ENCODE data around the gene LIMA1. TPM values are rescaled to one million over a fixed set of nuclear protein-coding genes. Genes with fewer than 3 reads are reported as not detected.

Gene LIMA1
- total and polyA plus RNA-seq, 2 donors (not counting 1 experiment from before 2014, with no cell fraction given): 1.3 to 2.1 TPM

DNA sequence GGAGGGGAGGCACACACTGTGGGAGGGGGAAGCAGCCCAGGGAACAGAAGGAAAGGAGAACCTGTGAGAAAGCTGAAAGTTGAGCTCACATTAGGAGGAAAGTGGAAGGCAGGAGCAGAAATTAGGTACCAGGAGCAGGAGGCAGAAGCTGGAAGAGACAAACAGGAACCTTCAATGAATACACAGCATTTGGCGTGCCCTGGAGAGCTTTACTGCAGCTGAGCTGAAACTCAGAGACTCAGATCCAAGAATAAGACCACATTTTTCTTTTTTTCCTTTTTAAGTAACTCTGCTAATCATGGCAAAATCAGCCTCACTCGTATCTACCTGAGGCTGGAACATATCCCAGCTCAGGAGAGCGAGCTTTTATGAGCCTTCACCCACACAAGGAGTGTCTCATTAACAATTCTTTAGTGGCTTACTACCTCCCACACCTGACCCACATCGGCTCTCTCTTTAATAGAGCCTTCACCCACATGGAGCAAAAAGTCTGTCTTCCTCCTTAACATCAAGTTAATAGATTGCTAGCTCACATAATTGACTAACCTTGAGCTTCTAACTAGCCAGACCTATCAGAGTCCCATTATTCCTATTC lies 97.9 kb downstream of the LIMA1 start:
- ATAC-seq (ENCODE audit: low read depth) (no peak), DNase-seq (no peak)
- ChIA-PET CTCF (interaction anchor here (1.0 to 2.6 kb wide), 4 partner anchors 10 to 217 kb away, joined by 3 to 7 read pairs (median 4); no protein-coding TSS in a partner anchor), POLR2A (no interaction called here)
- Histone ChIP-seq H3K36me3 (replicated peaks in 1 of 2; ENCODE audit: control extremely low read depth in 1 of 2, control insufficient read depth in 1 of 2, extremely low read depth in 1 of 2, insufficient read depth in 2 of 2, low read length in 1 of 2) (no peaks in the 10 kb centered on the region), H3K4me3 (ENCODE audit: control extremely low read depth in 1 of 5, extremely low read depth in 1 of 5, insufficient read depth in 1 of 5, low read depth in 2 of 5, low read length in 4 of 5) (no peak overlapping the region), H3K9ac (ENCODE audit: low read length) (no peak overlapping the region), H4K20me1 (ENCODE audit: control insufficient read depth, insufficient read depth, low read length, poor library complexity, severe bottlenecking) (no peaks in the 10 kb centered on the region), H2AFZ (ENCODE audit: insufficient read depth, low read depth, low read length, poor library complexity, severe bottlenecking) (no peak overlapping the region), H3K27ac (ENCODE audit: low read length in 2 of 2) (no peak overlapping the region), H3K4me2 (replicated peaks; ENCODE audit: low read depth, low read length, poor library complexity, severe bottlenecking) (no peak overlapping the region), H3K27me3 (replicated peaks in 1 of 4; ENCODE audit: control extremely low read depth in 1 of 4, control insufficient read depth in 3 of 4, insufficient read depth in 4 of 4, low read length in 3 of 4) (no peaks in the 10 kb centered on the region), H3K9me3 (ENCODE audit: control extremely low read depth in 1 of 3, control insufficient read depth in 2 of 3, insufficient read depth in 1 of 3, low read length in 2 of 3) (no peaks in the 10 kb centered on the region), H3K4me1 (ENCODE audit: control insufficient read depth in 2 of 2, insufficient read depth in 2 of 2, low read length in 2 of 2) (peaks cover 10 to 14% of the 10 kb centered on the region in 2 donors), H3K79me2 (ENCODE audit: control insufficient read depth, insufficient read depth, low read length) (no peaks in the 10 kb centered on the region)
- no peak overlapping the region for H3K4me3 Mint-ChIP-seq
- intact Hi-C loops (cut with micrococcal nuclease): no loop called here
- H3K9me3 Mint-ChIP-seq (ENCODE audit: insufficient read depth): no peaks in the 10 kb centered on the region
- TF ChIP-seq, protein P1, sequence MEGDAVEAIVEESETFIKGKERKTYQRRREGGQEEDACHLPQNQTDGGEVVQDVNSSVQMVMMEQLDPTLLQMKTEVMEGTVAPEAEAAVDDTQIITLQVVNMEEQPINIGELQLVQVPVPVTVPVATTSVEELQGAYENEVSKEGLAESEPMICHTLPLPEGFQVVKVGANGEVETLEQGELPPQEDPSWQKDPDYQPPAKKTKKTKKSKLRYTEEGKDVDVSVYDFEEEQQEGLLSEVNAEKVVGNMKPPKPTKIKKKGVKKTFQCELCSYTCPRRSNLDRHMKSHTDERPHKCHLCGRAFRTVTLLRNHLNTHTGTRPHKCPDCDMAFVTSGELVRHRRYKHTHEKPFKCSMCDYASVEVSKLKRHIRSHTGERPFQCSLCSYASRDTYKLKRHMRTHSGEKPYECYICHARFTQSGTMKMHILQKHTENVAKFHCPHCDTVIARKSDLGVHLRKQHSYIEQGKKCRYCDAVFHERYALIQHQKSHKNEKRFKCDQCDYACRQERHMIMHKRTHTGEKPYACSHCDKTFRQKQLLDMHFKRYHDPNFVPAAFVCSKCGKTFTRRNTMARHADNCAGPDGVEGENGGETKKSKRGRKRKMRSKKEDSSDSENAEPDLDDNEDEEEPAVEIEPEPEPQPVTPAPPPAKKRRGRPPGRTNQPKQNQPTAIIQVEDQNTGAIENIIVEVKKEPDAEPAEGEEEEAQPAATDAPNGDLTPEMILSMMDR (IDR thresholded peaks at IDR 0.05): no peak
- no peak for TF ChIP-seq EZH2 (IDR thresholded peaks at IDR 0.05; ENCODE audit: borderline replicate concordance, insufficient read depth, low read depth, low read length, poor library complexity, severe bottlenecking)
- no peak overlapping the region for H3K27ac Mint-ChIP-seq
- peaks cover 10% of the 10 kb centered on the region for H3K4me1 Mint-ChIP-seq
- no peaks in the 10 kb centered on the region for H3K27me3 Mint-ChIP-seq
- 89% methylated on average over 3 of the region's 4 CpGs for WGBS (ENCODE audit: insufficient coverage)

DNA sequence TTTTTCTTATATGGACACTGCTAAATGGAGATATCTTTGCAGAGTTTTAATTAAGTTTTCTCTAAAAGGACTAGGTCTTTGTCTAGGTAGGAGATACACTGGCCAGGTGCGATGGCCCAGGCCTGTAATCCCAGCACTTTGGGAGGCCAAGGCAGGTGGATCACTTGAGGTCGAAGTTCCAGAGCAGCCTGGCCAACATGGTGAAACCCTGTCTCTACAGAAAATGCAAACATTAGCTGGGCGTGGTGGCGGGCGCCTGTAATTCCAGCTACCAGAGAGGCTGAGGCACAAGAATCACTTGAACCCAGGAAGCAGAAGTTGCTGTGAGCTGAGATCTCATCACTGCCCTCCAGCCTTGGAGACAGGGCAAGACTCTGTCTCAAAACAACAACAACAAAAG lies 99.1 kb downstream of the LIMA1 start:
- 97% methylated on average over 5 of the region's 5 CpGs for WGBS (ENCODE audit: insufficient coverage)
- Histone ChIP-seq H3K79me2 (ENCODE audit: control insufficient read depth, insufficient read depth, low read length) (no peaks in the 10 kb centered on the region), H3K4me1 (ENCODE audit: control insufficient read depth in 2 of 2, insufficient read depth in 2 of 2, low read length in 2 of 2) (peaks cover 10 to 12% of the 10 kb centered on the region in 2 donors), H3K36me3 (replicated peaks in 1 of 2; ENCODE audit: control extremely low read depth in 1 of 2, control insufficient read depth in 1 of 2, extremely low read depth in 1 of 2, insufficient read depth in 2 of 2, low read length in 1 of 2) (no peaks in the 10 kb centered on the region), H3K9me3 (ENCODE audit: control extremely low read depth in 1 of 3, control insufficient read depth in 2 of 3, insufficient read depth in 1 of 3, low read length in 2 of 3) (no peaks in the 10 kb centered on the region), H4K20me1 (ENCODE audit: control insufficient read depth, insufficient read depth, low read length, poor library complexity, severe bottlenecking) (no peaks in the 10 kb centered on the region), H3K4me3 (ENCODE audit: control extremely low read depth in 1 of 5, extremely low read depth in 1 of 5, insufficient read depth in 1 of 5, low read depth in 2 of 5, low read length in 4 of 5) (no peak overlapping the region), H3K27ac (ENCODE audit: low read length in 2 of 2) (no peak overlapping the region), H3K9ac (ENCODE audit: low read length) (no peak overlapping the region), H3K4me2 (replicated peaks; ENCODE audit: low read depth, low read length, poor library complexity, severe bottlenecking) (no peak overlapping the region), H2AFZ (ENCODE audit: insufficient read depth, low read depth, low read length, poor library complexity, severe bottlenecking) (no peak overlapping the region), H3K27me3 (replicated peaks in 1 of 4; ENCODE audit: control extremely low read depth in 1 of 4, control insufficient read depth in 3 of 4, insufficient read depth in 4 of 4, low read length in 3 of 4) (no peaks in the 10 kb centered on the region)
- Mint-ChIP-seq H3K27ac (no peak overlapping the region), H3K27me3 (no peaks in the 10 kb centered on the region), H3K9me3 (ENCODE audit: insufficient read depth) (no peaks in the 10 kb centered on the region), H3K4me3 (no peak overlapping the region), H3K4me1 (peaks cover 9% of the 10 kb centered on the region)
- ChIA-PET POLR2A (no interaction called here), CTCF (interaction anchor here (0.5 to 2.6 kb wide), 4 partner anchors 10 to 113 kb away, joined by 3 to 7 read pairs (median 3); no protein-coding TSS in a partner anchor)
- no peak for ATAC-seq (ENCODE audit: low read depth)
- TF ChIP-seq EZH2 (IDR thresholded peaks at IDR 0.05; ENCODE audit: borderline replicate concordance, insufficient read depth, low read depth, low read length, poor library complexity, severe bottlenecking): no peak
- TF ChIP-seq, protein P1 (IDR thresholded peaks at IDR 0.05): no peak
- intact Hi-C loops (cut with micrococcal nuclease): no loop called here
- no peak for DNase-seq
